GM12878 (cell line): ENCODE measurements around the gene BORCS8. TPM values are rescaled to one million over a fixed set of nuclear protein-coding genes. Genes with fewer than 3 reads are reported as not detected.
A peak's percentile ranks its signal among the peaks of the same experiment; 100 is the strongest.

Experiments used
- ATAC-seq: fragments of 200-7000 bp; cut with Tn5 transposase; 3 replicates; pipeline ENCODE4 v1.9.1; 2020; ENCODE audit warnings: mild to moderate bottlenecking, moderate library complexity
- BruUV-seq: library from RNA; stranded (reverse); fragments of 400-500 nt; replicated peaks from 2 replicates; lab custom pipeline; 2021; lab: Mats Ljungman, UMichigan
- CTCF ChIA-PET: fragments of 300-600 bp; sonication (Branson Sonifier 250); formaldehyde crosslinking; extraction: SDS; loops from one replicate; lab custom pipeline; 2021; ENCODE audit warnings: inconsistent platforms; lab: Yijun Ruan, JAX
- POLR2A ChIA-PET: fragments of 350-600 bp; formaldehyde crosslinking; extraction: SDS; loops from one replicate; lab custom pipeline; 2021; ENCODE audit warnings: inconsistent platforms; lab: Charles Lee
- RAD21 ChIA-PET: fragments of 300-600 bp; sonication (Branson Sonifier 250); formaldehyde crosslinking; loops from one replicate; lab custom pipeline; 2023; ENCODE audit warnings: antibody characterized with exemption; ENCODE audit not compliant: unreplicated experiment; lab: Charles Lee
- SMC1A ChIA-PET: fragments of 300-600 bp; sonication (Branson Sonifier 250); formaldehyde crosslinking; loops from one replicate; lab custom pipeline; 2023; ENCODE audit not compliant: unreplicated experiment, uncharacterized antibody; lab: Charles Lee
- DNase-seq: peaks from one replicate; pipeline ENCODE4 v3.0.0-alpha.2; 2011; ENCODE audit warnings: low read depth, low spot score
- FAIRE-seq: peaks from 3 replicates; lab custom pipeline; 2011; peaks lifted over from hg19 to GRCh38; lab: Jason Lieb, UNC
- H2AFZ ChIP-seq: 2 replicates; pipeline ENCODE4 v1.6.0; 2011; ENCODE audit warnings: low read depth, low read length, control low read depth; ENCODE audit not compliant: control insufficient read depth
- H3K27ac ChIP-seq: 2 replicates; pipeline ENCODE4 v1.5.1; 2011; ENCODE audit warnings: control low read depth; ENCODE audit not compliant: control insufficient read depth, insufficient read depth
- H3K27me3 ChIP-seq, 2 experiments: replicated peaks in 1 of 2; 2 replicates each; pipeline versions ENCODE4 v1.6.0 to v1.6.1; 2011; ENCODE audit warnings: low read length in 1 of 2; ENCODE audit not compliant: control insufficient read depth in 2 of 2, insufficient read depth in 2 of 2
- H3K36me3 ChIP-seq, 2 experiments: 2 replicates each; pipeline ENCODE4 v1.5.1; 2011; ENCODE audit warnings: low read length in 1 of 2; ENCODE audit not compliant: control insufficient read depth in 2 of 2, insufficient read depth in 2 of 2
- H3K4me1 ChIP-seq: 2 replicates; pipeline ENCODE4 v1.6.1; 2011; ENCODE audit warnings: mild to moderate bottlenecking, low read length, moderate library complexity, mixed read lengths; ENCODE audit not compliant: control insufficient read depth, insufficient read depth
- H3K4me2 ChIP-seq: 2 replicates; pipeline ENCODE4 v1.6.0; 2011; ENCODE audit warnings: control low read depth; ENCODE audit not compliant: control insufficient read depth, insufficient read depth
- H3K4me3 ChIP-seq: fragments of 200-600 bp; sonication (generic); 2 replicates; pipeline ENCODE4 v1.5.1; 2016
- H3K79me2 ChIP-seq: 2 replicates; pipeline ENCODE4 v1.6.0; 2011; ENCODE audit warnings: low read length; ENCODE audit not compliant: control insufficient read depth, insufficient read depth
- H3K9ac ChIP-seq: 2 replicates; pipeline ENCODE4 v1.8.0; 2011; ENCODE audit warnings: low read length, control low read depth, mixed read lengths; ENCODE audit not compliant: control insufficient read depth, insufficient read depth
- H3K9me3 ChIP-seq: replicated peaks from 3 replicates; pipeline ENCODE4 v1.5.1; 2011; ENCODE audit warnings: mild to moderate bottlenecking, low read length; ENCODE audit not compliant: control insufficient read depth, insufficient read depth
- H4K20me1 ChIP-seq: 2 replicates; pipeline ENCODE4 v1.6.0; 2011; ENCODE audit not compliant: control insufficient read depth, insufficient read depth
- BACH1 ChIP-seq: fragments of 450-650 bp; IDR thresholded peaks from 2 replicates; pipeline ENCODE4 v1.6.1; 2017; ENCODE audit warnings: mild to moderate bottlenecking, borderline replicate concordance
- BHLHE40 ChIP-seq, 2 experiments: fragments of 450-650 bp in 1 of 2; IDR thresholded peaks; 2 replicates each; pipeline ENCODE4 v1.6.1; 2011 to 2017; ENCODE audit warnings: low read depth in 2 of 2, borderline replicate concordance in 1 of 2, improper control_type of control experiment in 1 of 2, low read length in 1 of 2, mild to moderate bottlenecking in 1 of 2
- CBX3 ChIP-seq: fragments of 200-600 bp; sonication (generic); IDR thresholded peaks from 2 replicates; pipeline ENCODE4 v1.6.1; 2016; ENCODE audit warnings: low read depth, borderline replicate concordance
- CEBPB ChIP-seq, 2 experiments: fragments of 150-350 bp in 1 of 2; IDR thresholded peaks; 2 replicates each; pipeline ENCODE4 v1.6.1; 2012 to 2014; ENCODE audit warnings: low read depth in 2 of 2, low read length in 2 of 2, borderline replicate concordance in 1 of 2, inconsistent platforms in 1 of 2
- IKZF1 ChIP-seq: fragments of 450-650 bp; conservative IDR thresholded peaks from 2 replicates; pipeline ENCODE4 v1.6.1; 2017; ENCODE audit warnings: antibody characterized with exemption, mild to moderate bottlenecking
- NFXL1 ChIP-seq: fragments of 450-650 bp; IDR thresholded peaks from 2 replicates; pipeline ENCODE4 v1.6.1; 2017; ENCODE audit warnings: antibody characterized with exemption, mild to moderate bottlenecking, borderline replicate concordance
- PAX8 ChIP-seq: fragments of 450-650 bp; IDR thresholded peaks from 2 replicates; pipeline ENCODE4 v1.6.1; 2017; ENCODE audit warnings: mild to moderate bottlenecking, moderate library complexity
- PML ChIP-seq: IDR thresholded peaks from 2 replicates; pipeline ENCODE4 v1.6.1; 2012; ENCODE audit warnings: low read length, inconsistent platforms
- RBBP5 ChIP-seq: fragments of 200-600 bp; sonication (generic); conservative IDR thresholded peaks from 2 replicates; pipeline ENCODE4 v1.6.1; 2016
- SUZ12 ChIP-seq: fragments of 200-600 bp; sonication (generic); IDR thresholded peaks from one replicate; pipeline ENCODE4 v1.6.1; 2018; ENCODE audit warnings: antibody characterized with exemption, mild to moderate bottlenecking; ENCODE audit not compliant: unreplicated experiment
- TAF1 ChIP-seq: IDR thresholded peaks from 2 replicates; pipeline ENCODE4 v1.6.1; 2011; ENCODE audit warnings: mild to moderate bottlenecking, low read depth, low read length, borderline replicate concordance
- WGBS: methylation state at CpG from one replicate; pipeline ENCODE4 v1.1.6; 2016; ENCODE audit warnings: low lambda C conversion rate; ENCODE audit not compliant: insufficient replicate concordance, insufficient coverage; ENCODE audit errors: missing lambda C conversion rate; 5-methylcytosine and 5-hydroxymethylcytosine counted together
- in situ Hi-C: fragments of 300-500 bp; cut with MboI; formaldehyde crosslinking; loops from 9 replicates; pipeline ENCODE4 v1.14.3; 2018; ENCODE audit warnings: mixed read lengths
- intact Hi-C: fragments of 100-400 bp; cut with micrococcal nuclease; formaldehyde crosslinking; loops from one replicate; pipeline ENCODE4 v1.14.2; 2022; ENCODE audit not compliant: unreplicated experiment
- polyA plus RNA-seq, 11 experiments: library from polyadenylated mRNA; depleted of rRNA in 4 of 11; unstranded in 6 of 11; stranded (reverse) in 5 of 11; fragments of >200 nt; fragmentation: Nextera tagmentation in 4 of 11; fragmentation: Illumina TruSeq in 1 of 11; extraction: Ambion mirVana in 4 of 11; extraction: Trizol in 1 of 11; gene quantifications; 1 replicate in 1 of 11; 2 replicates in 10 of 11; pipeline versions ENCODE4 v1.2.1 to v1.2.3, GENCODE V29; 2011 to 2016; ENCODE audit warnings: inconsistent platforms in 2 of 11, missing spikeins in 2 of 11, low read depth in 1 of 11
- total RNA-seq, 4 experiments: library from RNA; depleted of rRNA in 3 of 4; stranded (reverse); fragments of >200 nt in 3 of 4; fragmentation: Illumina TruSeq in 1 of 4; extraction: Trizol in 1 of 4; gene quantifications; 2 replicates each; pipeline versions ENCODE4 v1.2.1 to v1.2.3, GENCODE V29; 2013 to 2021
- TF ChIP-seq, protein P1 (sequence below): fragments of 450-650 bp; IDR thresholded peaks from 2 replicates; pipeline ENCODE4 v1.6.1; 2016; ENCODE audit warnings: mild to moderate bottlenecking
- TF ChIP-seq, protein P2 (sequence below): IDR thresholded peaks from 2 replicates; pipeline ENCODE4 v1.6.1; 2011; ENCODE audit warnings: mild to moderate bottlenecking, low read depth, low read length, moderate library complexity; ENCODE audit not compliant: insufficient replicate concordance

Gene BORCS8
- total and polyA plus RNA-seq, 10 of the 15 experiments (the other 5 are each of a cell fraction or from before 2014, with no cell fraction given) = 3.7 to 40.3 (median 23.4) TPM

- DNase-seq (no peak), ATAC-seq (no peak), FAIRE-seq (no peak)
- no peaks in the 10 kb centered on the region for H3K27me3 ChIP-seq
- H3K79me2 ChIP-seq = peaks cover 34% of the 10 kb centered on the region
- H3K4me2 ChIP-seq = peak overlapping the region; percentile 98
- H4K20me1 ChIP-seq = no peaks in the 10 kb centered on the region
- in situ Hi-C loops = no loop called here
- H3K4me3 ChIP-seq = peak overlapping the region; percentile 78; the same call in 1 of the 2 replicates
- ChIA-PET SMC1A (interaction anchor here (0.7 to 2.1 kb wide), 4 partner anchors 7 to 48 kb away, joined by 3 to 12 read pairs (median 6); partner anchors contain the start of gene NR2C2AP), RAD21 (interaction anchor here (0.6 to 1.6 kb wide), 2 partner anchors 9 to 44 kb away, joined by 3 to 5 read pairs; partner anchors contain the start of gene NR2C2AP), POLR2A (interaction anchor here (0.6 to 1.1 kb wide), 5 partner anchors 12 to 536 kb away, joined by 4 to 8 read pairs (median 4); partner anchors contain the start of gene GATAD2A), CTCF (no interaction called here)
- 68% methylated on average over 5 of the region's 5 CpGs for WGBS
- BruUV-seq = no TSS peak
- intact Hi-C loops = loop anchor here (2.0 kb wide), 1 partner anchor 127 kb away; the partner anchor contains the start of genes MAU2 and SUGP1
- H3K9me3 ChIP-seq = no peaks in the 10 kb centered on the region
- peaks cover 11% of the 10 kb centered on the region for H3K4me1 ChIP-seq
- peak overlapping the region; percentile 96 for H3K9ac ChIP-seq
- H3K36me3 ChIP-seq = peaks cover 5 to 8% of the 10 kb centered on the region in 2 experiments; a peak in 3 of 4 replicates
- TF ChIP-seq BHLHE40 (IDR thresholded peaks at IDR 0.05; ENCODE audit: borderline replicate concordance in 1 of 2, low read depth in 2 of 2, low read length in 1 of 2) = no peak
- no peak for TF ChIP-seq PAX8
- TF ChIP-seq IKZF1 = 0 out of 2 replicates have a peak, but pooled peaks have one; percentile 27
- H3K27ac ChIP-seq = peak overlapping the region; percentile 93; the same call in 1 of the 2 replicates
- H2AFZ ChIP-seq = no peak overlapping the region
Observed at GRCh38 chr19:19193926-19194325, 2.0 kb upstream of the BORCS8 start.

DNA sequence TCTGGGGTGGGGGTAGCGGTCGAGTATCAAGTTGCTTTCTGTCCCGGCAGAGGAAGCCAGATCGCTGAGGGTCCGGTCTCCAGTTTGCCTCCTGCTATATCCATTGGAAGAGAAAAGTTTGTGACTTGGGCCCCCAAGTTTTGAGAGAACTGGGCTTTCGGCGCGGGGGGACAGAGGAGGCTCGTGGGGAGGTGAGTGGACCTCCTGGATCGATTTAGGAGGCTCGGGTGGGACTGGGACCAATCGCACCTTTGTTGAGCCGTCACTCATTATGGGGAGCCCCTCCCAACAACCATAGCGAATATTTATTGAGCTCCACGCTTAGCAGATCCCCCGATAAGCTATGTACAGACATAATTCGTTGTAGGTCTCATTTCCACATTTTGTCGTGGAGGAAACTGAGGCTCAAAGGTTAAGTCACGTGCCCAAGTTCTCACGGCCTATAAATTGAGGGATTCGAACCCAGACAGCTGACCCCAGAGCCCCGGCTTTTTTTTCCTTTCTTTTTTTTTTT is 1.0 kb upstream of the BORCS8 start:
- ChIA-PET CTCF (interaction anchor here (0.6 to 2.3 kb wide), 6 partner anchors 10 to 297 kb away, joined by 3 to 13 read pairs (median 4); partner anchors contain the start of genes COPE, DDX49 and NR2C2AP), POLR2A (interaction anchor here (0.6 to 3.0 kb wide), 11 partner anchors 9 to 537 kb away, joined by 3 to 25 read pairs (median 5); partner anchors contain the start of genes GATAD2A, MEF2B and NR2C2AP), SMC1A (interaction anchor here (0.7 to 2.1 kb wide), 7 partner anchors 8 to 170 kb away, joined by 3 to 12 read pairs (median 5); partner anchors contain the start of gene NR2C2AP), RAD21 (interaction anchor here (0.6 to 2.2 kb wide), 4 partner anchors 10 to 43 kb away, joined by 3 to 15 read pairs (median 4); partner anchors contain the start of gene NR2C2AP)
- H3K79me2 ChIP-seq = peaks cover 34% of the 10 kb centered on the region
- peak overlapping the region; percentile 93 for H3K27ac ChIP-seq
- H3K4me1 ChIP-seq = peaks cover 11% of the 10 kb centered on the region
- peak overlapping the region; percentile 78 for H3K4me3 ChIP-seq
- WGBS = under 1% methylated on average over 22 of the region's 22 CpGs
- TSS peak; percentile 93 for BruUV-seq
- DNase-seq (no peak), FAIRE-seq (no peak), ATAC-seq (peak; percentile 26)
- no peaks in the 10 kb centered on the region for H3K9me3 ChIP-seq
- H4K20me1 ChIP-seq = no peaks in the 10 kb centered on the region
- H3K9ac ChIP-seq = peak overlapping the region; percentile 96
- intact Hi-C loops = loop anchor here (2.0 kb wide), 1 partner anchor 128 kb away; the partner anchor contains the start of genes MAU2 and SUGP1
- H3K4me2 ChIP-seq = peak overlapping the region; percentile 98
- H2AFZ ChIP-seq = peak overlapping the region; percentile 92
- no peaks in the 10 kb centered on the region for H3K27me3 ChIP-seq
- H3K36me3 ChIP-seq = peaks cover 5% of the 10 kb centered on the region in 2 experiments; a peak in 3 of 4 replicates
- in situ Hi-C loops = no loop called here
- TF ChIP-seq TAF1 (peak; percentile 65; the same call in 1 of the 2 replicates), SUZ12 (no peak), RBBP5 (no peak), BACH1 (no peak), NFXL1 (no peak), CEBPB (IDR thresholded peaks at IDR 0.05; ENCODE audit: borderline replicate concordance in 1 of 2, low read depth in 2 of 2, low read length in 2 of 2) (no peak), PML (peak; percentile 41; the same call in 1 of the 2 replicates), CBX3 (no peak)
- TF ChIP-seq, protein P1, sequence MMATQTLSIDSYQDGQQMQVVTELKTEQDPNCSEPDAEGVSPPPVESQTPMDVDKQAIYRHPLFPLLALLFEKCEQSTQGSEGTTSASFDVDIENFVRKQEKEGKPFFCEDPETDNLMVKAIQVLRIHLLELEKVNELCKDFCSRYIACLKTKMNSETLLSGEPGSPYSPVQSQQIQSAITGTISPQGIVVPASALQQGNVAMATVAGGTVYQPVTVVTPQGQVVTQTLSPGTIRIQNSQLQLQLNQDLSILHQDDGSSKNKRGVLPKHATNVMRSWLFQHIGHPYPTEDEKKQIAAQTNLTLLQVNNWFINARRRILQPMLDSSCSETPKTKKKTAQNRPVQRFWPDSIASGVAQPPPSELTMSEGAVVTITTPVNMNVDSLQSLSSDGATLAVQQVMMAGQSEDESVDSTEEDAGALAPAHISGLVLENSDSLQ = peak; percentile 92
- TF ChIP-seq, protein P2, sequence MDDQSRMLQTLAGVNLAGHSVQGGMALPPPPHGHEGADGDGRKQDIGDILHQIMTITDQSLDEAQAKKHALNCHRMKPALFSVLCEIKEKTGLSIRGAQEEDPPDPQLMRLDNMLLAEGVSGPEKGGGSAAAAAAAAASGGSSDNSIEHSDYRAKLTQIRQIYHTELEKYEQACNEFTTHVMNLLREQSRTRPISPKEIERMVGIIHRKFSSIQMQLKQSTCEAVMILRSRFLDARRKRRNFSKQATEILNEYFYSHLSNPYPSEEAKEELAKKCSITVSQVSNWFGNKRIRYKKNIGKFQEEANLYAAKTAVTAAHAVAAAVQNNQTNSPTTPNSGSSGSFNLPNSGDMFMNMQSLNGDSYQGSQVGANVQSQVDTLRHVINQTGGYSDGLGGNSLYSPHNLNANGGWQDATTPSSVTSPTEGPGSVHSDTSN = peak; percentile 62
